Activated T-cell treated with anti-CD3 and anti-CD28 coated beads for 4 hours (primary cell): ENCODE measurements around the gene EIF5.

Experiments used
- DNase-seq: peaks from one replicate; pipeline ENCODE4 v3.0.0-alpha.2; 2020

EIF5 gene

DNA sequence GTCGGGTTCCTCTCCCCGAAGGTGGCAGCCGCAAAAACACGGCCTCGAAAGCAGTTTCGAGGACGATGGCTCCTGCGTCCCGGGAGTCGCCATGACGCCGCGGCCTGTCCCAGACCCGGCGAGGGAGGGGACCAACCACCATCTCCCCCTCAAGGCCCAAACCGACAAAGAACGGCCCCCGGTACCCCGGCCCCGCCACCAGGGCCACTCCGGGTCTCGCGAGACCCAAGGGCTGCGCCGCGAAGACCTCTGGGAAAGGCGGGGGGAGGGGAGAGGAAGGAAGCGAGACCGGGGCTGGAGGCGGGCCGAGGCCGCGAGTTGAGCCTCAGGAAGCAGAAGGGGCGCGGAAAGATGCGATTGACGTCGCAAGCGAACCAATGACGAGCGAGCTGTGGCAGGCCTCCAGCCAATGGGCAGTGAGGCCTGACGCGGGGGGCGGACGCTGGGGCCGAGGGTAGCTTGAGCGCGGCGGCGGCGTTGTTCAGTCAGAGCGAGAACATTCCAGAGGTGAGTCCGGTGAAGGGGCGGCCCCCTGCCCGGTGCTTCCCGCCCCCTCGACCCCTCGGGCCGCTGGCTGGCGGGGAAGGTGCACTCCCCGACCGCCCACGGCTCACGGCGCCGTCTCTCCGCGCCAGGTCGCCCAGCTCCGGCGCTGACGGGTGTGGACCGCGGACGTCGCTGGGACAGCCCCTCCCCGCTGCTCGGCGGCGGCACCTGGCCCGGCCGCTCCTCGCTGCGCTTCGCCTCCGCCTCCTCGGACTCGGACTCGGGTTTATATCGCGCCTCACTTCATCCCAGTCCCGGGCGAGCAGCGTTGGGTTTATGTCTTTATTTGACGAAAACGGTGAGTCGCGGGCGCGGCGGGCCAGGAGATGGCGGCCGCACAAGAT, at the start of gene EIF5:
Gene EIF5, plus strand, starts transcription at position 484 of the 890 bp plus-strand sequence. CDS start 1,624 bp downstream, outside the sequence.
- DNase-seq, result peak; percentile 99

DNA sequence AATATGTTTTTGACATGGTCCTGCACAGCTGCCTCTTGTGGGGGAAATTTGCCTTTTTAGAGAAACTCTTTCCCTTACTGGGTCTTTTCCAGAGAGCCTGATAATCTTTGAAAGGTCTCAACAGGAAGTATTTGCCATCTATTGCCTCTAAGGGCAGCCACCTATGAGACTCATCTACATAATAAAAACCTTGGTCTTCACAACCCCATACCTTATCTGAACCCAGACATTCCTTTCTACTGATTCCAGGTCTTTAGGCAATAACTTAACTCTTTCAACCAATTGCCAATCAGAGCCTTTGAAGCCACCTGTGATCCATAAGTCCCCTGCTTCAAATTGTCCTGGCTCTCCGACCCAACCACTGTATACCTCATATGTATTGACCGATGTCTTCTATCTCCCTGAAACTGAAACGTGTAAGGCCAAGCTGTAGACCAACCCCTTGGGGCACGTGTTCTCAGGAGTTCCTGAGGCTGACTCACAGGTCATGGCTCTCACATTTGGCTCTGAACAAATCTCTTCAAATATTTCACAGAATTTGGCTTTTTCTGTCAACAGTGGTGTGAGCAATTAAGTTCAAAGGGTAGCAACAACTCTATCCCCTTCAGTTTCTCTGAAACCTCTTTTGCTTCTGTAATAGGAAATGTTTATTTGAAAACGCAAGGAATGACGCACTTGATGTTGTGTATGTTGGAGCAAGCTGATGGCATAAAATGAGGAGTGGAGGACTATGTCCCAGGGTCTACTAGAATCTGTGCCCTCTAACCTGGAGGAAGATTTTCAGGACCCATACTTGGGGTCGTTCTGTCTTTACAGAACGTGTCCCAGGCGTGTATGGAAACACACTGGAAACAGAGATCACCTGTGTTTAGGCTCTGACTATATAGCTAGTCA, 49.2 kb upstream of the EIF5 start:
- DNase-seq, result no peak

DNA sequence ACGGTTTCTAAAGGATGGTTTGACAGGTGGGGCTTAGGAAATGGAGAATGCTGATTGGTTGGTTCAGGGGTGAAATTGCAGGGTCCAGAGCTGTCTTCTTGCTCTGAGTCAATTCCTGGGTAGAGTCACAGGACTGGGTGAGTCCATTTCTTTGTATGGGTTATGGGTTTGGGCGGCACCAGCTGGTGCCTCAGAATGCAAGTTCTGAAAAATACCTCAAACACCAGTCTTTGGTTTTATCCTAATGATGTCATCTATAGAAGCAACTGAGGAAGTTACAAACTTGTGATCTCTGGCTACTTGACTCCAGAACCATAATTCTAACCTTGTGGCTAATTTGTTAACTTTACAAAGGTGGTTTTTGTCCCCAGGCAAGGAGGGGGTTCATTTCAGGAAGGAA, 47.6 kb upstream of the EIF5 start:
- DNase-seq, result no peak

DNA sequence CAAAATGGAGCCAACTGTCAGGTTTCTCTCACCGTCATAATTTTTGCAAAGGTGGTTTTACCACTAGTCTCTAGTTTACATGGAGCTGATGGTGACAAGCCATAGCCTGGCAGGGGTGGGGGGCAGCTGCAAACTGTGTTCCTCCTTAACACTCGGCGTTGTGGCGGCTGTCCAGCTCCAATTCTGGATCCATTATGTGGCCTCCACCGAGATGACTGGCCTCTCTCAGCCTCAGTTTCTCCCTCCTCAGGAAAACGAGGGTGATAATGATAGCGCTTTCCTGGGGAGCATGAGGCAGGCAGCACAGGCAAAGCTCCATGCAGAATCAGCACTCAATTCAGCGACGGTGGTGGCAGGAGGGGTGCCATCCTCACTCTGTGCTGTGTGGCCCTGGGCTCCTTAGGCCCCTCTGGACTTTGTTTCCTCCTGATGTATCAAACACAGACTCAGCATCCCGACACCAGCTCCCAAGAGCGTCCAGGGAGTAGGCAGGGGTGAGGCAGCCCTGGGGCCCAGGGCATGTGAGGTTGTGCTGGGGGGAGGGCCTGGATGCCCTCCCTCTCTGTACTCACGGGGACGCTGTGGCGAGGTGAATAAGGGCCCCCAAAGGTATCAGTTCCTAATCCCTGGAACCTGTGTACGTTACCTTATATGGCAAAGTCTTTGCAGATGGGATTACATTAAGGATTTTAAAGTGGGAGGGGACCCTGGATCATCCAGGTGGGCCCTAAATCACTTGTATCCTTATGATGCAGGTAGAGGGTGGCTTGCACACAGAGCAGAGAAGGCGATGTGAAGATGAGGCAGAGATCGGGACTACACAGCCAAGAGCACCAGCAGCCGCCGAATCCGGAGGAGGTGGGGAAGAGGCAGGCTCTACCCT, 46.8 kb upstream of the EIF5 start:
- no peak for DNase-seq

DNA sequence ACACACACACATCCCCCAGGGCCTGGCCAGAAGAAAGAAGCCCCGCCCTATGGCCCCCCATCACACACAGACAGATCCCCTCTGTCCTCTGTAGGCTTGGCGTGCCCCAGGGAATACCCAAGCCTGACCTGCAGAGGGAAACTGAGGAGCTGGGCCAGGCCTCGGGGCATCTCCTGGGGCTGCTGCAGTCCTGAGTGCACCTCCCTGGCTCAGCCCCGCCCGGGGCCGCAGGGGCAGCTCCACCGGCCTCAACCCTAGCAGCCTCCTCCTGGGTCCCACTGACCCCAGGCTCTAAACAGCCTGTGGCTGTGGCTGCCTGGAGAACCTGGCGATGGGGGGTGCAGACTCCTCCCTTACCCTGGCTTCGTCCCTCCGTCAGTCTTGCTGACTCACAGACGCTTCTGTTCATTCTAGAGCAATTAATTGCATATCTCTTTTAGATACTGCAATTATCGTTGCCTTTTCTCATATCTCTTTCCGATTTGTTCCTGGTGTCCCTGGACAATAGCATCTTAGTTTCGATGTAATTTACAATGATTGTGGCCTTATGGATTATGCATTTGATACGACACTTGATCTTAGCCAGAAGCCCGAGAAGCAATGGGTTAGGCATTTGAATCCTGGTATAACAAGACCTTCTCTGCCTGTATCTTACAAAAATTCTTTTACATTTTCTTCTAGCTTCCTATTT, 45.8 kb upstream of the EIF5 start:
- no peak for DNase-seq

DNA sequence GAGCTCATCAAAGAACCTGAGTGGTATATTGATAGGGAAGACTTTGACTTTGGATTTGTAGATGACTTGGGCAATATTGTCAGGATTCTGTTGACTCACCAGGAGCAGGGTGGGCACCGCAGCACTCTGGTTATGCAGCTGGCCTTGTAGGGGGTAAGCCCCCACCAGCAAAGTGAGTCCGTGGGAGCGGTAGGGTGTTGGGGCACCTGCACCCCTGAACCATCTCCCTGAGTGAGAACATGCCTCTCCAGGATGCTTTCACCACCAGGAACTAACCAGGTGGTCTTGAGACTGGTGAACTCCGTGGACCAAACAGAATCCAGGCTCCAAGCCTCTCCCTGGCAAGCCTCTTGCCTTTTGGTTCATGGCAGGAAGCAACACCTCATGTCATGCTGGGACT, 44.0 kb upstream of the EIF5 start:
- no peak for DNase-seq

DNA sequence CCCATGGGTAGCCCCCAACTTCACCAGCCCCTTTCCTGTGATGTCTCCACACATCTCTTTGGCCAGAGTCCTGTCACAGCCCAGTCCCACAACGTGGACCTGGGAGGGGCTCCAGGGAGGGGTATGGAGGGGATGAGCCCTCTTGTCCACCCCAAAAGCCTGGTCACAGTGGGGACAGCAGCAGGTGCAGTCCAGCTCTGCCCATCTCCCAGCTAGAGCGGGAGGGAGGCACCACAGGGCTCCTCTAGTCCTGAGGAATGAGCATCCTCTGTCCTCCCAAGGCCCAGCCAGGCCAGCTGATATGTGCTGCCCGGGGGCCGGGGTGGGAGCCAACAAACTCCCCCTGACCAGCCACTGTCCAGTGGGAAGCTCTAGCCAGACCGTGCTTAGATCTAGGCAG, 43.5 kb upstream of the EIF5 start:
- no peak for DNase-seq

DNA sequence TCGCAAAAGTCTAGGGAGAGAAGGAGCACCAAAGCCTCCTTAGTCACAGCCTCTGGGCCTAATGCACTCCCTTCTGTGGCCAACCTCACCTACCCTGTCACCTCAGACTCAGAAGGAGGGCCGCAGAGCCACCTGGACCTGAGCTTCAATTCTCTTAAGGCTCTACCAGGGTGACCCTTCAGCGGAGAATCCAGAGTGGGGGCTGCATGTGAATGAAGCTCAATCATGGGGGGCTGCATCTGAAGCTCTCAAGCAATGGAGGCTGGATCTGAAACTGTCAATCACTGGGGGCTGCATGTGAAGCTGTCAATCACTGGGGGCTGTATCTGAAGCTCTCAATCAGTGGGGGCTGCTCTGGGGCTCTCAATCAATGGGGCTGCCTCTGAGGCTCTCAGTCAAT, 43.1 kb upstream of the EIF5 start:
- DNase-seq, result no peak

DNA sequence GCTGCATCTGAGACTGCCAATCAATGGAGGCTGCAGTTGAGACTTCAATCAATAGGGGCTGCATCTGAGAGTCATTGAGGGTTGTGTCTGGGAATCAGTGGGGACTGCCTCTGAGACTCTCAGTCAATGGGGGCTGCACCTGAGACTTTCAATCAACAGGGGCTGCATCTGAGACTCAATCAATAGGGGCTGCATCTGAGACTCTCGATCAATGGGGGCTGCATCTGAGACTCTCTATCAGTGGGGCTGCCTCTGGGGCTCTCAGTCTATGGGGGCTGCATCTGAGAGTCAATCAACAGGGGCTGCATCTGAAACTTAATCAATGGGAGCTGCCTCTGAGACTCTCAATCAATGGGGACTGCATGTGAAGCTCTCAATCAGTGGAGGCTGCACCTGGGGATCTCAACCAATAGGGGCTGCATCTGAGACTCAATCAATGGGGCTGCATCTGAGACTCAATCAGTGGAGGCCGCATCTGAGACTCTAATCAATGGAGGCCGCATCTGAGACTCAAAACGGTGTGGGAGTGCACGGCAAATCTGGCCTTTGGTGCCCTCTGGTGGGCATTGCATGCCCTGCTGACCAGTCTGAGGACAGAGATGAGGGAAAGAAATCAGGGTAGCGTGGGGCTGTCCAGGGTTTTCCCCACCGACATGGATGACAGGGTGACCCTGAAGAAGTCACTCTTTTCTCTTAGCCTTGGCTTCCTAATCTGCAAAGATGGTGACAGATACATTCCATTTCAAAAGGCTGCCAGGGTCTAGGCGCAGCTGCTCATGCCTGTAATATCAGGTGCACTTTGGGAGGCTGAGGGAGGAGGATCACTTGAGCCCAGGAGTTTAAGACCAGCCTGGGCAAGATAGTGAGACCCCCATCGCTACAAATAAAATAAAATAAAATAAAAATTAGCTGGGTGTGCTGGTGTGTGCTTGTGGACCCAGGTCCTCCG, 41.3 kb upstream of the EIF5 start:
- DNase-seq, result peak; percentile 68

DNA sequence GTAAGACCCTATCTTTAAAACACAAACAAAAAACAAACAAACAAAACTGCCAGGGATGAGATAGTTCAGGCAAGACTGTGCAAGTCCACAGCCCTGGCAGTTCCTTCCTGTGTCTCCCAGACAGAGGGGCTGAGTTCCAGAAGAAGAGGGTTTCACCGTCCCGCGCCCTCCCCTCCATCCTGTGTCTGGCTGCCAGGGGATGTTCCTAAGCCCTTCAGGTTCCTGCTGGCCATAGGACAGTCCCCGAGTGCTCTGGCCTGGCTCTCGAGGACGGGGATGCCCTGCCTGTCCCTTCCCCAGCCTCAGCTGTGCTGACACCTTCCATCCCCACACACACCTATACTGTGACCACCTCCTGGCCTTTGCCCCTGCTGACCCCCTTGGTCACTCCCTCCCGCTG, 40.6 kb upstream of the EIF5 start:
- DNase-seq, result no peak

DNA sequence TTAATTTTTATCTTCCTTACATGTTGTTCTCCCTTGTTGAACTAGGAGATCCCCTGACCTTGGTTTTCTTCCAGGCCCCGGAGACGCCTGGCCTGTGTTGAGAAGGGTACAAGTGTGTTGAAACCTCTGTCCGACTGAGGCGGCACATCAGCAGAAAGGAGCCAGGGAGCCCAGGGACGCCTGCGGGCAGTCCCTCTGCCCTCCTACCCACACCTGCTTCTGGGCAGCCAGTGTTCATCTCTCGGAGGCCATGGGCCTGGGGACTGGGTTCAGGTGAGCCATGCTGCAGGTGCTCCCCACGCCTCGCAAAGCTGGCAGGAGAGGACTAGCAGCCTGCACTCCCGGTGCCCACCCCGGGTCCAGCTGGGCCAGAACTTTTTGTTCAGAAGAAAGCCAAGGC, 39.9 kb upstream of the EIF5 start:
- DNase-seq, result no peak

DNA sequence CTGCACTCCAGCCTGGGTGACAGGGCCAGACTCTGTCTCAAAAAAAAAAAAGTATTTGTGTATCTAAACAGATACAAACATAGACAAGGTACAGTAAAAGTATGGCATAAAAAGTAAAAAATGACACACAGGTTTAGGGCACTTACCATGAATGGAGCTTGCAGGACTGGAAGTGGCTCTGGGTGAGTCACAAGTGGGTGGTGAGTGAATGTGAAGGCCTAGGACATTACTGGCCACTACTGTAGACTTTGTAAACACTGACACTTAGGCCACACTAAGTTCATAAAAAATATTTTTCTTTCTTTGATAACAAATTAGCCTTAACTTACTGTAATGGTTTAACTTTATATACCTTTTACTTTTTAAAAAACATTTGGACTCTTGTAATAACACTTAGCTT, 38.0 kb upstream of the EIF5 start:
- no peak for DNase-seq

DNA sequence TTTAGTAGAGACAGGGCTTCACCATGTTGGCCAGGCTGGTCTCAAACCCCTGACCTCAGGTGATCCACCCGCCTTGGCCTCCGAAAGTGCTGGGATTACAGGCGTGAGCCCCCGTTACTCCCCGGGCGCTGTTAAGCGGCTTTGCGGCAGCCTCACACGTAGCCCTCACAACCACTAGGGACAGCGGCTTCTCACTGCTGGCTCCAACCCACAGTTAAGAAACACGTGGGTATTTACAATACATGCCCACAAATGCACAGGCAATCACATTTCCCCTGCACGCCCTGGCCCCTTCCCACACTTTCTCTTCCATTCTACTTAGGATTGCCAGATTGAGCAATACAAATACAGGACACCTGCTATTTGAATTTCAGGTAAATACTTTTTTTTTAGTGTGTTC, 37.0 kb upstream of the EIF5 start:
- DNase-seq, result no peak

DNA sequence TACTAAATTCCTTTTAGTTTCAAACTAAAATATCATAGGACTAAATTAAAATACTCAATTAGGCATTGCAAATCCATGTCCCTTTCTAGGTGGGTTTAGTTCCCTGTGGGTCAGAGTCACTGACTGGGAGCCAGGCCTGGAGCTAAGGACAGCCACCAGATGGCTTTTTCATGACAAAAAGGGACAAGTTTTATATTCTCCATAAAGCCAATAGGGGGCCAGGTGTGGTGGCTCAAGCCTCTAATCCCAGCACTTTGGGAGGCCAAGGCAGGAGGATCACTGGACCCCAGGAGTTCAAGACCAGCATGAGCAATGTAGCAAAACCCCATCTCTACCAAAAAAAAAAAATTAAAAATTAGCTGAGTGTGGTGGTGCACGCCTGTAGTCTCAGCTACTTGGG, 35.4 kb upstream of the EIF5 start:
- no peak for DNase-seq

DNA sequence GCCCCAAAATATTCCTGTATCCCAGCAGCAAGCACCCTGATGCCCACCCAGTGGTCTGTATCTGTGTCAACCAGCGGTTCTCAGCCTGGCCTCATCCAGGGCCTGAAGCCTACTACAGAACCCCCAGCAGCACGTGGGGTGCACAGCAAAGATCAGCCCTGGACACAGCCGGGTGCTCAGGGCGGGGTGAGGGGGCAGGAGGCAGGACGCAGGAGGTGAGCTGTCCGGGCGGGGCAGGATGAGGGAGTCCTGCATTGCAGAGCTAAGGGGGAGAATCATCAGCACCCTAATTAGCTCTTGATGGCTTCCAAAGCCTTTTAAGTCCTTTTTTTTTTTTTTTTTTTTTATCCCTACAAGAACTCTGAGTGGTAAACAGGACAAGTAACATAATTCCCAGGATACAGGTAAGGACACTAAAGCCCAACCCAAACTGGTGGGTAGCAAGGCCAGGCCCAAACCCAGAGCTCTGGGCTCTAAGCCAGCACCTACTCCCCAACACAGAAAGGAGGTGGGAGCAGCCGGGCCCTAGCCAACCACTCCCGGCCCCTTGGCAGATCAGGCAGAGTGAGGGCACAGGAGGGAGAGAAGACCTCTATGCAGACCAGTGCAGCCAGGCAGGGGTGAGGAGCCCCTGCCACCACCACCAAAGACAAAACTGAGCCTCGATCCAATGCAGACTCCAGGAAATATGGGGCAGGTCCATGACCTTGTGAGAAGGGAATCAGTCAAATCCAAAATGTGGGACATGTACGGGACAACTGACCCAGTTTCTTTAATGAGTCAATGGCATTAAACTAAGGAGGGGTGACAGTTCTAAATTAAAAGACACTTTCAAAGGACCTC, 32.3 kb upstream of the EIF5 start:
- DNase-seq, result no peak

DNA sequence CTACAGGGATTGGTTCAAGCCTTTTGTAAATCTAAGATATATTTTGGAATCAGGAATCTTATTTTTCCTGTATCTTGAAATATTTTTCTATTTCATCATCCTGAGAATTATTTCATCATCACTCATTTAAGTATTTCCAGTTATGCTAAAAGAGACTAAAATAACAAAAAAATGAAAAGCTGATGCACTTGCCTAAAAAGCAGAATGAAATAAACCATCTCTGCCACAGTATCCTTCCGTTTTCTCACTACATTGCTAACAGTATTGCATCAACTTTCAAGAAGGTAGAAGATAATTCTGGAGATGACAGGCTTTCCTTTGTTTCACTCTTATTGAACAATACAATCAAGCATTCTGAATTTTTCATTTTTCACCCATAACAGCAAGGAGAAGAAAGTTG, 31.1 kb upstream of the EIF5 start:
- DNase-seq, result no peak

DNA sequence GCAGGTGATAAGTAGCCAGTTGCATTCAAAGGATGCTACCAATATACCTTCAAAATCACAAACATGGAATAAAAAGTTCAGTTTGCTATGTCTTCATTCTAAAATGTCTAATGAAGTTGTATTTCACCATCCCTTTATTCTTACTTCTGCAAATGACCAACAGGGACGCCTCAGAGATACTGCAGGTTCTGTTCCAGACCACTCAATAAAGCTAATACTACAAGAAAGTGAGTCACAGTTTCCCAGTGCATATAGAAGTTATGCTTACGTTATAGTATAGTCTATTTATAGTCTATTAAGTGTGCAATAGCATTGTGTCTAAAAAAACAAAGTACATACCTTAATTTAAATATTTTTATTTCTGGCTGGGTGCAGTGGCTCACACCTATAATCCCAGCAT, 29.3 kb upstream of the EIF5 start:
- no peak for DNase-seq

DNA sequence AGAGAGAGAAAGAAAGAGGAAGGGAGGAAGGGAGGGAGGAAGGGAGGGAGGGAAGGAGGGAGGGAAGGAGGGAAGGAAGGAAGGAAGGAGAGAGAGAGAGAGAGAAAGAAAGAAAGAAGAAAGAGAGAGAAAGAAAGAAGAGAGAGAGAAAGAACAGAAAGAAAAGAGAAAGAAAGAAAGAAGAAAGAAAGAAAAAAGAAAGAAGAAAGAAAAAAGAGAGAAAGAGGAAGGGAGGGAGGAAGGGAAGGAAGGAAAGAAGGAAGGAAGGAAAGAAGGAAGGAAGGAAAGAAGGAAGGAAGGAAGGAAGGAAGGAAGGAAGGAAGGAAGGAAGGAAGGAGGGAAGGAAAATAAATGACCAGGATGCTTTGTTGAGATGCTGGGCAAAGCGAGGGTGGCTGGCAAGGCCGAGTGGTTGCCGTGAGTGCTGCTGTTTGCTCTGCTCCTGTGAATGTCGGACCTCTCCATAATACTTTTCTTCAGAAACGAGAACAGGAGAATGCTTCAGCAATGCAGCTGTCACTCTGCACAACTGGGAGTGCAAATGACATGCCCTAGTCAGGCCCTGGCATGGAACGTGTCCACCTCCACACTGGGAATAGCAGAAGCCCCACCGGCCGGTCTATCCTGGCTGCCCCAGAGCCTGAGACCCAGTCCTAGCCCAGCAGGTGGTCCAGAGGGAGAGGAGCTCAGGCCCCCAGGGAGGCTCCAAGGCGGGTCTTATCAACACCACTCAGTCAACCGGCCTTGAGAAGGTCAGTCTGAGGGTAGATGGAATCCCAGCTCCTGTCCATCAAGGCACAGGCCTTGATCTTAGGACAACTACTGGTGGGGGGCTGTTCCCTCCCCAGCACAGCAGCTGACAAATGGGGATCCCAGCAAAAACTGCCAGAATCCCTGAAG, 25.1 kb upstream of the EIF5 start:
- DNase-seq, result no peak

DNA sequence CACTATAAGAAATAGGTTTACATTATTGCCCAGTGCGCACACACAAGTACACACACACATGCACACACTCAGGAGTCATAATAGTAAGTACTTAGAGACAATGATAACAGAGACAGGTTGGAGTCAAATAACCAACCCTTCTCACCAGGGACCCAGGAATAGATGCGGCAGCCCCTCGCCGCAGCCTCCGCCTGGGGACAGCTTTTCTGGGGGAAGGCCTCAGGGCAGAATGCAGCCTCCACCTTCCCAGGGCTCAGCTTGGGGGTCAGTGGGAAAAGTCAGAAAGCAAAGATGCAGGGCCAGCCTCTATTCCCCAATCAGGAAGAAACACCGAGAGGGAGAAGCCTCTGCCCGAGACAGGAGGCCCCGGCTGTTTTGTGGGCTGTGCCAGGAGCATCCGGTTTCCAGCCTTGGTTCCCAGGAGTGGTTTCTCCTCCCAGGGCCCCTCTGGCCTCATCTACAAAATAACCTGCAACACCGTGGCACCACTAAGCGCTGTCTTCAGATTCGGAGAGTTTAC, 23.4 kb upstream of the EIF5 start:
- DNase-seq, result no peak
